ENCODE data around the gene CYREN. TPM values are rescaled to one million over a fixed set of nuclear protein-coding genes. Genes with fewer than 3 reads are reported as not detected.
A peak's percentile ranks its signal among the peaks of the same experiment; 100 is the strongest.

Gene CYREN
- total RNA-seq, 6 experiments from 2014 or later, result 26.4 to 32.8 (median 30.0) TPM

- TF ChIP-seq, protein P1, sequence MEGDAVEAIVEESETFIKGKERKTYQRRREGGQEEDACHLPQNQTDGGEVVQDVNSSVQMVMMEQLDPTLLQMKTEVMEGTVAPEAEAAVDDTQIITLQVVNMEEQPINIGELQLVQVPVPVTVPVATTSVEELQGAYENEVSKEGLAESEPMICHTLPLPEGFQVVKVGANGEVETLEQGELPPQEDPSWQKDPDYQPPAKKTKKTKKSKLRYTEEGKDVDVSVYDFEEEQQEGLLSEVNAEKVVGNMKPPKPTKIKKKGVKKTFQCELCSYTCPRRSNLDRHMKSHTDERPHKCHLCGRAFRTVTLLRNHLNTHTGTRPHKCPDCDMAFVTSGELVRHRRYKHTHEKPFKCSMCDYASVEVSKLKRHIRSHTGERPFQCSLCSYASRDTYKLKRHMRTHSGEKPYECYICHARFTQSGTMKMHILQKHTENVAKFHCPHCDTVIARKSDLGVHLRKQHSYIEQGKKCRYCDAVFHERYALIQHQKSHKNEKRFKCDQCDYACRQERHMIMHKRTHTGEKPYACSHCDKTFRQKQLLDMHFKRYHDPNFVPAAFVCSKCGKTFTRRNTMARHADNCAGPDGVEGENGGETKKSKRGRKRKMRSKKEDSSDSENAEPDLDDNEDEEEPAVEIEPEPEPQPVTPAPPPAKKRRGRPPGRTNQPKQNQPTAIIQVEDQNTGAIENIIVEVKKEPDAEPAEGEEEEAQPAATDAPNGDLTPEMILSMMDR (IDR thresholded peaks at IDR 0.05), result no peak
- Mint-ChIP-seq H3K4me3 (no peak overlapping the region), H3K36me3 (ENCODE audit: low read depth) (peaks cover 69% of the 10 kb centered on the region), H3K27me3 (ENCODE audit: insufficient read depth) (no peaks in the 10 kb centered on the region), H3K9me3 (no peaks in the 10 kb centered on the region), H3K4me1 (ENCODE audit: low read depth) (peaks cover 69% of the 10 kb centered on the region), H3K27ac (no peak overlapping the region)
- no peak for DNase-seq
Observed at GRCh38 chr7:135200821-135201331, 30.4 kb upstream of the CYREN start.

- TF ChIP-seq, protein P1 (IDR thresholded peaks at IDR 0.05), result no peak
- peaks cover 67% of the 10 kb centered on the region for H3K36me3 Mint-ChIP-seq (ENCODE audit: low read depth)
Observed at GRCh38 chr7:135199439-135199838, 28.9 kb upstream of the CYREN start.

DNA sequence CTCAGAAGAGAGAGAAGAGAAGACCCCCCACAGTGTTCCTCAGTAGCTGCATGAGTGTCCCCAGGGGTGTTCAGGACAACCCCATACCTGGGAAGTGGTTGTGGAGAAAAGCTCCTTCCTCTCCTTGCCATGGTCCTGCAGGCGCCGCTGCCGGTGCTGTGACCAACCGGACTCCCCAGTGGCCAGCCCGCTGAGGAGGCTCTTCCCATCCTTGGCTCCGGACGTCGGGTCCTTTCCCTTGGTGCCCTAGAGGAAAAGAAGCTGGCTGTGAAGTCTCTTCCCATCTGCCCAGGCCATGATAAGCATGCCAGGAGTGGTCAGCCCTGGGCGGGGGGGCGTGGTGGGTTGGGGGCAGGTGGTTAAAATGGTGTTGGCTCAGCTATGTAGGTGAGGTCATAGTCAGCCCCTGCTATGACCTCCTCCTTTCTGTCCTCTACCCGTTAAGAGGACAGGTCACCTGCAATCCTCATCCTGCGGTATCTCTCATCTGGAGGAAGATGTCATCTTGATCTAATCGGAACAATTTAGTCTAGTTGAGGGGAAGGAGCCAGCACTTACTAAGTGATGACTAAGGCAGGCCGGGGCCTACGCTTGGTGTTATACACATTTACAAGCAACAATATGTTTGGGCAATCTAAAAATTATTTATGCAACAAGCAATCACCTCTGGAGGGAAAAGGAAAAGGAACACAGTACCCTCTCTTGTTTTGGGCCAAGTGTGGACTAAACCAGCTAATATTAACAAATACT is 27.6 kb upstream of the CYREN start:
- peaks cover 66% of the 10 kb centered on the region for H3K4me1 Mint-ChIP-seq (ENCODE audit: low read depth)
- peak; percentile 70 for DNase-seq
- no peak overlapping the region for H3K4me3 Mint-ChIP-seq
- no peaks in the 10 kb centered on the region; the same call in none of the 2 replicates for H3K27me3 Mint-ChIP-seq (ENCODE audit: insufficient read depth)
- peaks cover 56% of the 10 kb centered on the region for H3K36me3 Mint-ChIP-seq (ENCODE audit: low read depth)
- H3K9me3 Mint-ChIP-seq, result no peaks in the 10 kb centered on the region
- peak overlapping the region; percentile 76 for H3K27ac Mint-ChIP-seq
- TF ChIP-seq, protein P1 (IDR thresholded peaks at IDR 0.05), result no peak

More at GRCh38 chr7:135199439-135199838, 28.9 kb upstream of the CYREN start:
- Mint-ChIP-seq H3K4me1 (ENCODE audit: low read depth) (peaks cover 66% of the 10 kb centered on the region), H3K4me3 (no peak overlapping the region), H3K9me3 (no peaks in the 10 kb centered on the region), H3K27ac (no peak overlapping the region), H3K27me3 (ENCODE audit: insufficient read depth) (no peaks in the 10 kb centered on the region; the same call in 1 of the 2 replicates)
- no peak for DNase-seq

- Mint-ChIP-seq H3K36me3 (ENCODE audit: low read depth) (peaks cover 58% of the 10 kb centered on the region), H3K27me3 (ENCODE audit: insufficient read depth) (no peaks in the 10 kb centered on the region; the same call in none of the 2 replicates), H3K4me3 (no peak overlapping the region), H3K4me1 (ENCODE audit: low read depth) (peaks cover 66% of the 10 kb centered on the region), H3K27ac (peak overlapping the region; percentile 8; the same call in 1 of the 2 replicates), H3K9me3 (no peaks in the 10 kb centered on the region)
- DNase-seq, result no peak
- TF ChIP-seq, protein P1 (IDR thresholded peaks at IDR 0.05), result no peak
Observed at GRCh38 chr7:135197343-135197742, 26.8 kb upstream of the CYREN start.

DNA sequence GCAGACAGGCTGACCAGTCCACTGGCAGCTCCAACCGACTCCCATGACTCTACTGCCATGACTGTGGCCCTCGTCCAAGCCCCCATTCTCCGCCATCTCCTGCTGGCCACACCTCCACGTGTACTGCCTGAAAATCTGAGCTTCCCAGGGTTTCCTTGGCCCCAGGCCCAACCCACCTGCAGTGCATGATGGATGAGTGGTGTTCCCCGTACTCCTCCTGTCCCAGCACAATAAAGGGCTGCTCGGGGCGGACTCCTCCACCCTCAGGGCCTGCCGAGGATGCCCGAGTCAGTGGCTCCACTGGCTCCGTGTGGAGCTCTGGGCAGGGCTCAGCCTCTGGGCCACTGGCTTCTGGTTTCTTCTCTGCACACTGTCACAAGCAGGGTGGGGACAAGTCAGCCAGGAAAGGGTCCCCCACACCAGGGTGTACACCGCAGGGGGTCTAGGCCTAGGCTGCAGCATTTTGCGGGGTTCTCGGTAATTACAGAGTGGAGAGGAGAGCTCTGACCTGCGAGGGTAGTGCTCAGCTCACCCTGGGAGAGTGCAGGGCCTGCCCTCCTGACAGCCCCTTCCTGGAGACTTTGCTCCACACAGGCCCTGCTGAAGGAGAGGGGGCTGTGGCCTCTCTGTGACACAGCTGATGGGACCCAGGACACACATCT is 25.6 kb upstream of the CYREN start:
- H3K36me3 Mint-ChIP-seq (ENCODE audit: low read depth), result peaks cover 59% of the 10 kb centered on the region
- no peak for DNase-seq
- no peaks in the 10 kb centered on the region; the same call in none of the 2 replicates for H3K27me3 Mint-ChIP-seq (ENCODE audit: insufficient read depth)
- peaks cover 64% of the 10 kb centered on the region for H3K4me1 Mint-ChIP-seq (ENCODE audit: low read depth)
- H3K27ac Mint-ChIP-seq, result no peak overlapping the region
- H3K4me3 Mint-ChIP-seq, result no peak overlapping the region
- H3K9me3 Mint-ChIP-seq, result no peaks in the 10 kb centered on the region
- TF ChIP-seq, protein P1 (IDR thresholded peaks at IDR 0.05), result no peak

Data from HFFc6 (cell line).